Panc1 (cell line): Measurements from ENCODE around the gene C5. TPM values are rescaled to one million over a fixed set of nuclear protein-coding genes. Genes with fewer than 3 reads are reported as not detected.

Experiments
- ATAC-seq: fragments of 200-7000 bp; cut with Tn5 transposase; 2 replicates; pipeline ENCODE4 v1.9.1; 2020; ENCODE audit warnings: mild to moderate bottlenecking, moderate library complexity
- BruUV-seq: library from RNA; stranded (reverse); fragments of 400-500 nt; replicated peaks from 2 replicates; lab custom pipeline; 2021; lab: Mats Ljungman, UMichigan
- CTCF ChIA-PET: fragments of 300-600 bp; sonication (Branson Sonifier 250); formaldehyde crosslinking; loops from one replicate; lab custom pipeline; 2022; ENCODE audit warnings: antibody characterized with exemption; lab: Charles Lee
- POLR2A ChIA-PET: fragments of 300-600 bp; sonication (Branson Sonifier 250); formaldehyde crosslinking; loops from one replicate; lab custom pipeline; 2022; ENCODE audit warnings: antibody characterized with exemption; lab: Charles Lee
- DNase-seq: peaks from one replicate; pipeline ENCODE4 v3.0.0-alpha.2; 2010; ENCODE audit warnings: low read depth, low spot score
- H3K27ac ChIP-seq: 2 replicates; pipeline ENCODE4 v1.5.1; 2011; ENCODE audit warnings: mild to moderate bottlenecking, low read length, inconsistent platforms
- H3K27me3 ChIP-seq: fragments of 200-500 bp; sonication (Bioruptor generic); 2 replicates; pipeline ENCODE4 v1.6.0; 2014; ENCODE audit warnings: low read length, inconsistent platforms; ENCODE audit not compliant: control insufficient read depth, insufficient read depth
- H3K36me3 ChIP-seq: fragments of 200-500 bp; sonication (Bioruptor generic); 2 replicates; pipeline ENCODE4 v1.5.1; 2014; ENCODE audit warnings: inconsistent platforms, mild to moderate bottlenecking, low read length, moderate library complexity; ENCODE audit not compliant: control insufficient read depth, insufficient read depth
- H3K4me1 ChIP-seq: 2 replicates; pipeline ENCODE4 v1.5.1; 2011; ENCODE audit warnings: inconsistent platforms, mild to moderate bottlenecking, low read length, moderate library complexity; ENCODE audit not compliant: control insufficient read depth, insufficient read depth
- H3K4me3 ChIP-seq, 2 experiments: 2 replicates each; pipeline ENCODE4 v1.5.1; 2011 to 2012; ENCODE audit warnings: low read depth in 2 of 2, low read length in 2 of 2, mild to moderate bottlenecking in 2 of 2, inconsistent platforms in 1 of 2, moderate library complexity in 1 of 2
- H3K9me3 ChIP-seq: fragments of 200-500 bp; sonication (Bioruptor generic); 2 replicates; pipeline ENCODE4 v1.5.1; 2014; ENCODE audit warnings: low read depth, mild to moderate bottlenecking, inconsistent platforms, low read length, moderate library complexity; ENCODE audit not compliant: control insufficient read depth, insufficient read depth
- POLR2AphosphoS5 ChIP-seq: IDR thresholded peaks from 2 replicates; pipeline ENCODE4 v1.6.1; 2012; ENCODE audit warnings: mild to moderate bottlenecking, low read depth, low read length, moderate library complexity
- SIN3A ChIP-seq: IDR thresholded peaks from 2 replicates; pipeline ENCODE4 v1.6.1; 2012; ENCODE audit warnings: low read depth, mild to moderate bottlenecking, low read length, moderate library complexity, borderline replicate concordance; ENCODE audit not compliant: insufficient read depth
- TCF7L2 ChIP-seq: IDR thresholded peaks from 2 replicates; pipeline ENCODE4 v1.6.1; 2011; ENCODE audit warnings: mild to moderate bottlenecking, low read depth, low read length, inconsistent platforms
- in situ Hi-C: cut with HindIII; loops from 2 replicates; pipeline ENCODE4 v1.10.0; 2016; ENCODE audit warnings: low sequenced_read_pairs, low pct_unique_long_range_greater_than_20kb
- intact Hi-C: fragments of 100-400 bp; cut with micrococcal nuclease; formaldehyde crosslinking; loops from one replicate; pipeline ENCODE4 v1.10.0; 2022; ENCODE audit not compliant: unreplicated experiment
- total RNA-seq: library from RNA; stranded (reverse); gene quantifications from one replicate; pipeline ENCODE4 v1.2.1, GENCODE V29; 2021; ENCODE audit not compliant: unreplicated experiment
- TF ChIP-seq, protein P1 (sequence below): fragments of 450-650 bp; IDR thresholded peaks from 2 replicates; pipeline ENCODE4 v1.5.1; 2017; ENCODE audit warnings: mild to moderate bottlenecking
- TF ChIP-seq, protein P2 (sequence below), 2 experiments: IDR thresholded peaks; 2 replicates each; pipeline ENCODE4 v1.6.1; 2011 to 2012; ENCODE audit warnings: low read depth in 2 of 2, control low read depth in 1 of 2, low read length in 1 of 2, mild to moderate bottlenecking in 1 of 2, moderate library complexity in 1 of 2; ENCODE audit not compliant: insufficient read depth in 1 of 2

The C5 gene
- total RNA-seq, 1 experiment from 2014 or later, result 1.6 TPM

DNA sequence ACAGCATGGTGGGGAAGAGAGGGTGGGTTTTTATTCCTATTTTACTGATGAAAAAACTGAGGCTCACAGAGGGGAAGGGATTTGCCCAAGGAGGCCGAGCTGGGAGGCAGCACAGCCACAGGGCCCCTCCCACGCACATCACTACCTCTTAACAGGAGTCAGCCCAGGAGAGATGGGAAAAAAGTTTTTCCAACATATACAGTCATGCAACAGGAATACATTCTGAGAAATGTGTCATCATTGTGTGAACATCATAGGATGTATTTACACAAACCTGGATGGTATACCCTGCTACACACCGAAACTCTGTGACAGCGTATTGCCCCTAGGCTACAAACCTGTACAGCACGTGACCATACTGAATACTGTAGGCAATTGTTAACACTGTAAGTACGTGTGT, 135.1 kb downstream of the C5 start:
- TF ChIP-seq TCF7L2 (no peak), SIN3A (no peak), POLR2AphosphoS5 (no peak)
- TF ChIP-seq, protein P1, sequence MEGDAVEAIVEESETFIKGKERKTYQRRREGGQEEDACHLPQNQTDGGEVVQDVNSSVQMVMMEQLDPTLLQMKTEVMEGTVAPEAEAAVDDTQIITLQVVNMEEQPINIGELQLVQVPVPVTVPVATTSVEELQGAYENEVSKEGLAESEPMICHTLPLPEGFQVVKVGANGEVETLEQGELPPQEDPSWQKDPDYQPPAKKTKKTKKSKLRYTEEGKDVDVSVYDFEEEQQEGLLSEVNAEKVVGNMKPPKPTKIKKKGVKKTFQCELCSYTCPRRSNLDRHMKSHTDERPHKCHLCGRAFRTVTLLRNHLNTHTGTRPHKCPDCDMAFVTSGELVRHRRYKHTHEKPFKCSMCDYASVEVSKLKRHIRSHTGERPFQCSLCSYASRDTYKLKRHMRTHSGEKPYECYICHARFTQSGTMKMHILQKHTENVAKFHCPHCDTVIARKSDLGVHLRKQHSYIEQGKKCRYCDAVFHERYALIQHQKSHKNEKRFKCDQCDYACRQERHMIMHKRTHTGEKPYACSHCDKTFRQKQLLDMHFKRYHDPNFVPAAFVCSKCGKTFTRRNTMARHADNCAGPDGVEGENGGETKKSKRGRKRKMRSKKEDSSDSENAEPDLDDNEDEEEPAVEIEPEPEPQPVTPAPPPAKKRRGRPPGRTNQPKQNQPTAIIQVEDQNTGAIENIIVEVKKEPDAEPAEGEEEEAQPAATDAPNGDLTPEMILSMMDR, result no peak
- TF ChIP-seq, protein P2, sequence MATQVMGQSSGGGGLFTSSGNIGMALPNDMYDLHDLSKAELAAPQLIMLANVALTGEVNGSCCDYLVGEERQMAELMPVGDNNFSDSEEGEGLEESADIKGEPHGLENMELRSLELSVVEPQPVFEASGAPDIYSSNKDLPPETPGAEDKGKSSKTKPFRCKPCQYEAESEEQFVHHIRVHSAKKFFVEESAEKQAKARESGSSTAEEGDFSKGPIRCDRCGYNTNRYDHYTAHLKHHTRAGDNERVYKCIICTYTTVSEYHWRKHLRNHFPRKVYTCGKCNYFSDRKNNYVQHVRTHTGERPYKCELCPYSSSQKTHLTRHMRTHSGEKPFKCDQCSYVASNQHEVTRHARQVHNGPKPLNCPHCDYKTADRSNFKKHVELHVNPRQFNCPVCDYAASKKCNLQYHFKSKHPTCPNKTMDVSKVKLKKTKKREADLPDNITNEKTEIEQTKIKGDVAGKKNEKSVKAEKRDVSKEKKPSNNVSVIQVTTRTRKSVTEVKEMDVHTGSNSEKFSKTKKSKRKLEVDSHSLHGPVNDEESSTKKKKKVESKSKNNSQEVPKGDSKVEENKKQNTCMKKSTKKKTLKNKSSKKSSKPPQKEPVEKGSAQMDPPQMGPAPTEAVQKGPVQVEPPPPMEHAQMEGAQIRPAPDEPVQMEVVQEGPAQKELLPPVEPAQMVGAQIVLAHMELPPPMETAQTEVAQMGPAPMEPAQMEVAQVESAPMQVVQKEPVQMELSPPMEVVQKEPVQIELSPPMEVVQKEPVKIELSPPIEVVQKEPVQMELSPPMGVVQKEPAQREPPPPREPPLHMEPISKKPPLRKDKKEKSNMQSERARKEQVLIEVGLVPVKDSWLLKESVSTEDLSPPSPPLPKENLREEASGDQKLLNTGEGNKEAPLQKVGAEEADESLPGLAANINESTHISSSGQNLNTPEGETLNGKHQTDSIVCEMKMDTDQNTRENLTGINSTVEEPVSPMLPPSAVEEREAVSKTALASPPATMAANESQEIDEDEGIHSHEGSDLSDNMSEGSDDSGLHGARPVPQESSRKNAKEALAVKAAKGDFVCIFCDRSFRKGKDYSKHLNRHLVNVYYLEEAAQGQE (IDR thresholded peaks at IDR 0.05; ENCODE audit: insufficient read depth in 1 of 2, low read depth in 2 of 2, low read length in 1 of 2), result no peak
- Histone ChIP-seq H3K4me1 (peaks cover 3% of the 10 kb centered on the region; the same call in 1 of the 2 replicates), H3K4me3 (no peak overlapping the region), H3K27me3 (no peaks in the 10 kb centered on the region), H3K36me3 (no peaks in the 10 kb centered on the region), H3K9me3 (no peaks in the 10 kb centered on the region), H3K27ac (no peak overlapping the region)
- no peak for ATAC-seq
- intact Hi-C loops, result no loop called here
- BruUV-seq, result no TSS peak
- CTCF ChIA-PET, result no interaction called here
- in situ Hi-C loops, result no loop called here
- POLR2A ChIA-PET, result no interaction called here
- no peak for DNase-seq

DNA sequence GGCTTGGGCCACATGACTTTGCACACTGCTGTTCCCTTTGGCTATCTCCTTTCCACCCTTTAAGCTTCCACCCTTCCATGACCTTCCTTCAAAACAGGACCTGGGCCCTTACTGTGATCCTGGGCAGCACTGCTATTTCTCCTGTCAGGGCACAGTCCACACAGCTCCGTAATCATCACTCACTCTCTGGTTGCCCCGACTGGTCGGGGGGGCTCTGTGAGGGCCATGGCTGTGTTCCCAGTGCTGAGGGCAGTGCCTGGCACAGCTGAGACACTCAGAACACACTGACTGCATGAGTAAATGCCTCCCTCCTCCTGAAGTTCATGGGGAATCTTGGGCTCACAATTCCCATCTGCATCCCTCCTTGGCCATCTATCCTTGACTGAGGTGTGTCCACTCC, 135.7 kb downstream of the C5 start:
- intact Hi-C loops (no loop called here), in situ Hi-C loops (no loop called here)
- Histone ChIP-seq H3K36me3 (no peaks in the 10 kb centered on the region), H3K27ac (no peak overlapping the region), H3K4me1 (peaks cover 3% of the 10 kb centered on the region; the same call in 1 of the 2 replicates), H3K9me3 (no peaks in the 10 kb centered on the region), H3K27me3 (no peaks in the 10 kb centered on the region), H3K4me3 (no peak overlapping the region)
- DNase-seq (no peak), ATAC-seq (no peak)
- no TSS peak for BruUV-seq
- ChIA-PET POLR2A (no interaction called here), CTCF (no interaction called here)
- TF ChIP-seq, protein P1, result no peak
